Loucy (cell line): ENCODE data around the gene SEC61B.

ENCODE experiments used
- H2AFZ ChIP-seq: fragments of 200-600 bp; sonication (generic); 2 replicates; pipeline ENCODE4 v1.6.0; 2016; ENCODE audit warnings: antibody characterized with exemption, mild to moderate bottlenecking, low read length, moderate library complexity
- H3F3A ChIP-seq: fragments of 200-600 bp; 2 replicates; pipeline ENCODE4 v1.6.0; 2016; ENCODE audit warnings: antibody characterized with exemption, low read depth, mild to moderate bottlenecking
- H3K27me3 ChIP-seq: fragments of 200-600 bp; sonication (generic); 2 replicates; pipeline ENCODE4 v1.6.1; 2014; ENCODE audit warnings: low read length, mild to moderate bottlenecking; ENCODE audit not compliant: insufficient read depth, poor library complexity, severe bottlenecking
- H3K36me3 ChIP-seq: fragments of 200-600 bp; sonication (generic); 2 replicates; pipeline ENCODE4 v1.6.1; 2016; ENCODE audit warnings: low read length; ENCODE audit not compliant: insufficient read depth
- H3K4me1 ChIP-seq: fragments of 200-600 bp; sonication (generic); 2 replicates; pipeline ENCODE4 v1.5.1; 2014; ENCODE audit warnings: low read length, mild to moderate bottlenecking; ENCODE audit not compliant: insufficient read depth, poor library complexity, severe bottlenecking
- H3K4me2 ChIP-seq: fragments of 200-600 bp; sonication (generic); 2 replicates; pipeline ENCODE4 v1.6.0; 2014; ENCODE audit warnings: antibody characterized with exemption, low read length, low read depth, mild to moderate bottlenecking; ENCODE audit not compliant: poor library complexity, severe bottlenecking
- H3K4me3 ChIP-seq: fragments of 200-600 bp; sonication (generic); 2 replicates; pipeline ENCODE4 v1.5.1; 2014; ENCODE audit warnings: low read length, mild to moderate bottlenecking, mixed read lengths; ENCODE audit not compliant: poor library complexity, severe bottlenecking
- H3K79me2 ChIP-seq: fragments of 200-600 bp; sonication (generic); 2 replicates; pipeline ENCODE4 v1.6.1; 2014; ENCODE audit warnings: low read length; ENCODE audit not compliant: insufficient read depth
- H3K9ac ChIP-seq: fragments of 200-600 bp; sonication (generic); 2 replicates; pipeline ENCODE4 v1.6.0; 2014; ENCODE audit warnings: mild to moderate bottlenecking, low read depth, low read length, moderate library complexity; ENCODE audit not compliant: poor library complexity, severe bottlenecking
- H3K9me2 ChIP-seq: fragments of 200-600 bp; sonication (generic); replicated peaks from 2 replicates; pipeline ENCODE4 v1.6.1; 2016; ENCODE audit warnings: low read depth, low read length, mixed read lengths
- H3K9me3 ChIP-seq: fragments of 200-600 bp; sonication (generic); 2 replicates; pipeline ENCODE4 v1.6.1; 2014; ENCODE audit warnings: mild to moderate bottlenecking, antibody characterized with exemption, low read length, low read depth; ENCODE audit not compliant: insufficient read depth
- H4K20me1 ChIP-seq: fragments of 200-600 bp; sonication (generic); 2 replicates; pipeline ENCODE4 v1.6.0; 2014; ENCODE audit warnings: antibody characterized with exemption, low read length, mild to moderate bottlenecking; ENCODE audit not compliant: insufficient read depth, poor library complexity, severe bottlenecking
- EZH2phosphoT487 ChIP-seq: fragments of 200-600 bp; IDR thresholded peaks from 2 replicates; pipeline ENCODE4 v1.6.1; 2018; ENCODE audit warnings: antibody characterized with exemption, mild to moderate bottlenecking, moderate library complexity, borderline replicate concordance
- TF ChIP-seq, protein P1 (sequence below): fragments of 200-600 bp; sonication (generic); conservative IDR thresholded peaks from 2 replicates; pipeline ENCODE4 v1.5.1; 2014; ENCODE audit warnings: mild to moderate bottlenecking, antibody characterized with exemption, low read length

SEC61B gene

DNA sequence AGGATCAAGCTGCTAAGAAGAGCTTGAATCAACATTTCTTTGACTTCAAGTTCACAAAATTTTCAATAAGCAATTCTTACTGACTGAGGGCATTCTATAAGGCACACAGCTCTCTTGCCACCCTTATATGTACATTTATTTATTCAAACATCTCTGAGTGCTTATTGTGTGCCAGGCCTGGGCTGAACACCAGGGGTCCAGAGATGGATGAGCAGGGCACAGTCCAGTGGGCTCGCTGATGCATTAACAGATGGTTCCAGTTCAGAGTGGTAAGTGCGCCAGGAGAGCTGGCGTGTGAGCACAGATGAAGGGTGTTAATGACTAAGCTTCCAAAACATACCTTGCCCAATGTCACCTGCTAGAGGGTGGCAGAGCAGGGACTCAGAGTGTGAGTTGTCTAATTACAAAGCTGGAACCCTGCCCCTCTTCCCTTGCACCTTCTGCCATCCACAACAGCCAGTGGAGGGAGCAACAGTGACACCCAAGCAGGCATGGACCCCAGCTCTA is 24.9 kb upstream of the SEC61B start:
- no peak overlapping the region for H2AFZ ChIP-seq
- H3K36me3 ChIP-seq, result no peaks in the 10 kb centered on the region
- no peak for TF ChIP-seq EZH2phosphoT487
- TF ChIP-seq, protein P1, sequence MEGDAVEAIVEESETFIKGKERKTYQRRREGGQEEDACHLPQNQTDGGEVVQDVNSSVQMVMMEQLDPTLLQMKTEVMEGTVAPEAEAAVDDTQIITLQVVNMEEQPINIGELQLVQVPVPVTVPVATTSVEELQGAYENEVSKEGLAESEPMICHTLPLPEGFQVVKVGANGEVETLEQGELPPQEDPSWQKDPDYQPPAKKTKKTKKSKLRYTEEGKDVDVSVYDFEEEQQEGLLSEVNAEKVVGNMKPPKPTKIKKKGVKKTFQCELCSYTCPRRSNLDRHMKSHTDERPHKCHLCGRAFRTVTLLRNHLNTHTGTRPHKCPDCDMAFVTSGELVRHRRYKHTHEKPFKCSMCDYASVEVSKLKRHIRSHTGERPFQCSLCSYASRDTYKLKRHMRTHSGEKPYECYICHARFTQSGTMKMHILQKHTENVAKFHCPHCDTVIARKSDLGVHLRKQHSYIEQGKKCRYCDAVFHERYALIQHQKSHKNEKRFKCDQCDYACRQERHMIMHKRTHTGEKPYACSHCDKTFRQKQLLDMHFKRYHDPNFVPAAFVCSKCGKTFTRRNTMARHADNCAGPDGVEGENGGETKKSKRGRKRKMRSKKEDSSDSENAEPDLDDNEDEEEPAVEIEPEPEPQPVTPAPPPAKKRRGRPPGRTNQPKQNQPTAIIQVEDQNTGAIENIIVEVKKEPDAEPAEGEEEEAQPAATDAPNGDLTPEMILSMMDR, result peak; percentile 11; the same call in 1 of the 2 replicates
- no peaks in the 10 kb centered on the region for H3K4me1 ChIP-seq
- H3K9me2 ChIP-seq, result no peaks in the 10 kb centered on the region
- no peak overlapping the region for H3K4me2 ChIP-seq
- no peak overlapping the region for H3K9ac ChIP-seq
- H3F3A ChIP-seq, result no peaks in the 10 kb centered on the region
- no peaks in the 10 kb centered on the region for H4K20me1 ChIP-seq
- no peak overlapping the region for H3K4me3 ChIP-seq
- H3K27me3 ChIP-seq, result no peaks in the 10 kb centered on the region
- no peaks in the 10 kb centered on the region for H3K79me2 ChIP-seq
- no peaks in the 10 kb centered on the region for H3K9me3 ChIP-seq

DNA sequence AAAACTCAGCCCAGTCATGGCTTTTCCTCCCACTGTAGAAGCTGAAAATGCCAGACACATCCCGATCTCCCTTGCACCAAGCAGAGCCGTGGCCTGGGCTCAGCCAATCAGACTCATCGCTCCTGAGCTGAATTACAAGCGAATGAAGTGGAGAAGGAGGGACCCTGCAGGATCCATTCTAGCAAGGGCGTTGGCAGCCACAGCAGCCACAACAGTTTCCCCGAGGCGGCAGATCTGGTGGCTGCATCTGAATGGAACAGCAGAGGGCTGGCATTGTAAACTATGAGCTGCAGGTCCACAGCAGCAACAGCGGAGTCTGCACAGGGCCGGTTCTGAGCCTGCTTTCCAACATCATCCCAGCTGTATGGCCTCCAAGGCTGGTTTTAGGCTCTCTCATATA is 24.1 kb upstream of the SEC61B start:
- H3K4me2 ChIP-seq, result no peak overlapping the region
- no peaks in the 10 kb centered on the region for H4K20me1 ChIP-seq
- TF ChIP-seq, protein P1, result no peak
- no peak for TF ChIP-seq EZH2phosphoT487
- no peak overlapping the region for H2AFZ ChIP-seq
- no peaks in the 10 kb centered on the region for H3K36me3 ChIP-seq
- H3K4me3 ChIP-seq, result no peak overlapping the region
- H3K4me1 ChIP-seq, result no peaks in the 10 kb centered on the region
- no peaks in the 10 kb centered on the region for H3K27me3 ChIP-seq
- H3K9me3 ChIP-seq, result no peaks in the 10 kb centered on the region
- no peaks in the 10 kb centered on the region for H3K9me2 ChIP-seq
- no peaks in the 10 kb centered on the region for H3K79me2 ChIP-seq
- H3F3A ChIP-seq, result no peaks in the 10 kb centered on the region
- H3K9ac ChIP-seq, result no peak overlapping the region

DNA sequence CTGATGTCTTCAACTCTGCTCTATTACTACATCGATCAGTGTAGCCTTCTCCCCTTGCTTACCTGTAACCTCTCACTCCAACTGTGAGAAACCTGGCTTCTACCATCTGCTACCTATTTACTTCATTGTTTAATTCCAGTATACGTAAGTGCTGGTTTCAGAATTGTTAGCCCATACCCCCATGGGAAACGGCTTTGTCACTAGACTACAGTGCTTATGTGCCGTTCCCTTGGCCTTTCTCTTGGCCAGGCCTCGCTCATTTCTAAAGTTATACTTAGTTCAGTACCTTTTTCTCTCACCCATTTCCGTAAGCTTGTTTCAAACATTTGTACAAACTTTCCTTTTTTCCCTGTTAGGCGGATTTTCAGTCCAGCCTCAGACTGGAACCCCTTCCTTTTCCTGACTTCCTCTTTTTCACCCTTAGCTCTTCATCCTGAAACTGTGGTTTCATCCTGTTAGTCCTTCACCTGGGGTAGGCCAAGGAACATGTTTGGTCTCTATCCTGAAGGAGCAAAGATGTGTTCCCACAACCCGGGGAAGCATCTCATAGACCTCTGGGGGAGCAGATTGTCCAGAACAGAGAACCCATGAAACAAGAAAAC is 22.0 kb upstream of the SEC61B start:
- H3F3A ChIP-seq, result no peaks in the 10 kb centered on the region
- no peaks in the 10 kb centered on the region for H3K4me1 ChIP-seq
- H3K36me3 ChIP-seq, result no peaks in the 10 kb centered on the region
- H4K20me1 ChIP-seq, result no peaks in the 10 kb centered on the region
- no peaks in the 10 kb centered on the region for H3K9me2 ChIP-seq
- H3K9ac ChIP-seq, result no peak overlapping the region
- no peak overlapping the region for H3K4me2 ChIP-seq
- H3K79me2 ChIP-seq, result no peaks in the 10 kb centered on the region
- H3K9me3 ChIP-seq, result no peaks in the 10 kb centered on the region
- no peaks in the 10 kb centered on the region for H3K27me3 ChIP-seq
- no peak for TF ChIP-seq EZH2phosphoT487
- TF ChIP-seq, protein P1, result no peak
- no peak overlapping the region for H3K4me3 ChIP-seq
- no peak overlapping the region for H2AFZ ChIP-seq
